Measurements from ENCODE around the gene KSR1.
"Not testable (repeated sequence)": the region's sequence is repeated elsewhere in the genome, so short reads cannot be mapped to it uniquely, and the experiment has no call there.

The KSR1 gene

GRCh38 chr17:27669850-27670249, 213.6 kb downstream of the KSR1 start:
- FAIRE-seq = no peak

- FAIRE-seq = no peak
Observed at GRCh38 chr17:27670791-27671590, 214.7 kb downstream of the KSR1 start.

GRCh38 chr17:27671591-27671910, 215.3 kb downstream of the KSR1 start:
- no peak for FAIRE-seq

- FAIRE-seq = not testable (repeated sequence)
Observed at GRCh38 chr17:27671977-27672480, 215.8 kb downstream of the KSR1 start.

- FAIRE-seq = no peak
Observed at GRCh38 chr17:27674335-27674734, 218.1 kb downstream of the KSR1 start.

All from G401.6 (cell line).